ENCODE results near the gene TRIM44. TPM values are rescaled to one million over a fixed set of nuclear protein-coding genes. Genes with fewer than 3 reads are reported as not detected.

TRIM44 gene
- total RNA-seq, 2 experiments from 2014 or later, result 37.4 to 40.1 TPM

DNA sequence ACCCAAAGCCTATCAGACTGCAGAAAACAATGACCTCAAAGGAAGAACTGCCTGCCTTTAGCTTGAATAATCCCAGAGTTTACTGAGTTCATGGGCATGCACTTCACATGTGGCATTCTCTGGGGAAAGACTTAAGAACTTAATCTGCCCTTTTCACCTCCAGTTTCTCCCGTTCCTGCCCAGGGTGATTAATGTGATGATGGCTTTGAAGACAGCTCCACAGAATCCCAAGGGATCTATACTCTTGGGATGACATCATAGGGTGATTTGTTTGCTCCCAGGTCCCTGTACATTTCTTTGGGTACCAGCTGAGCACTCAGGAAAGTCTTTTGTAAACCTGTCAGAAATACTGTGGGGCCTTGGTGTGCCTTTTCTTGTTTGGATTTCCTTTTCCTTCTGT lies 30.3 kb upstream of the TRIM44 start:
- CTCF ChIA-PET, result no interaction called here

GRCh38 chr11:35633827-35634423 lies 28.6 kb upstream of the TRIM44 start:
- DNase-seq, result no peak
- no peak overlapping the region for H3K4me3 Mint-ChIP-seq
- peaks cover 38% of the 10 kb centered on the region for H3K27me3 Mint-ChIP-seq
- POLR2A ChIA-PET, result no interaction called here
- ATAC-seq, result no peak
- H3K27ac Mint-ChIP-seq, result no peak overlapping the region
- intact Hi-C loops (cut with micrococcal nuclease), result no loop called here
- H3K36me3 Mint-ChIP-seq (ENCODE audit: low read depth), result no peaks in the 10 kb centered on the region
- no peaks in the 10 kb centered on the region for H3K4me1 Mint-ChIP-seq (ENCODE audit: low read depth)
- CTCF ChIA-PET, result no interaction called here
- no peaks in the 10 kb centered on the region for H3K9me3 Mint-ChIP-seq
- TF ChIP-seq, protein P1, sequence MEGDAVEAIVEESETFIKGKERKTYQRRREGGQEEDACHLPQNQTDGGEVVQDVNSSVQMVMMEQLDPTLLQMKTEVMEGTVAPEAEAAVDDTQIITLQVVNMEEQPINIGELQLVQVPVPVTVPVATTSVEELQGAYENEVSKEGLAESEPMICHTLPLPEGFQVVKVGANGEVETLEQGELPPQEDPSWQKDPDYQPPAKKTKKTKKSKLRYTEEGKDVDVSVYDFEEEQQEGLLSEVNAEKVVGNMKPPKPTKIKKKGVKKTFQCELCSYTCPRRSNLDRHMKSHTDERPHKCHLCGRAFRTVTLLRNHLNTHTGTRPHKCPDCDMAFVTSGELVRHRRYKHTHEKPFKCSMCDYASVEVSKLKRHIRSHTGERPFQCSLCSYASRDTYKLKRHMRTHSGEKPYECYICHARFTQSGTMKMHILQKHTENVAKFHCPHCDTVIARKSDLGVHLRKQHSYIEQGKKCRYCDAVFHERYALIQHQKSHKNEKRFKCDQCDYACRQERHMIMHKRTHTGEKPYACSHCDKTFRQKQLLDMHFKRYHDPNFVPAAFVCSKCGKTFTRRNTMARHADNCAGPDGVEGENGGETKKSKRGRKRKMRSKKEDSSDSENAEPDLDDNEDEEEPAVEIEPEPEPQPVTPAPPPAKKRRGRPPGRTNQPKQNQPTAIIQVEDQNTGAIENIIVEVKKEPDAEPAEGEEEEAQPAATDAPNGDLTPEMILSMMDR (IDR thresholded peaks at IDR 0.05), result no peak

More for the DNA sequence above, 30.3 kb upstream of the TRIM44 start:
- ATAC-seq (no peak), DNase-seq (no peak)
- TF ChIP-seq, protein P1 (IDR thresholded peaks at IDR 0.05), result no peak
- POLR2A ChIA-PET, result no interaction called here
- Mint-ChIP-seq H3K9me3 (no peaks in the 10 kb centered on the region), H3K36me3 (ENCODE audit: low read depth) (no peaks in the 10 kb centered on the region), H3K27ac (no peak overlapping the region), H3K4me3 (no peak overlapping the region), H3K4me1 (ENCODE audit: low read depth) (no peaks in the 10 kb centered on the region), H3K27me3 (peaks cover 39% of the 10 kb centered on the region)
- intact Hi-C loops (cut with micrococcal nuclease), result no loop called here

- Mint-ChIP-seq H3K4me1 (ENCODE audit: low read depth) (no peaks in the 10 kb centered on the region), H3K36me3 (ENCODE audit: low read depth) (no peaks in the 10 kb centered on the region), H3K27ac (no peak overlapping the region), H3K9me3 (no peaks in the 10 kb centered on the region), H3K27me3 (peaks cover 33% of the 10 kb centered on the region), H3K4me3 (no peak overlapping the region)
- no peak for ATAC-seq
- intact Hi-C loops (cut with micrococcal nuclease), result no loop called here
- DNase-seq, result no peak
- CTCF ChIA-PET, result no interaction called here
- TF ChIP-seq, protein P1 (IDR thresholded peaks at IDR 0.05), result no peak
- POLR2A ChIA-PET, result no interaction called here
These were observed 26.6 kb upstream of the TRIM44 start for GRCh38 chr11:35635933-35636332.

DNA sequence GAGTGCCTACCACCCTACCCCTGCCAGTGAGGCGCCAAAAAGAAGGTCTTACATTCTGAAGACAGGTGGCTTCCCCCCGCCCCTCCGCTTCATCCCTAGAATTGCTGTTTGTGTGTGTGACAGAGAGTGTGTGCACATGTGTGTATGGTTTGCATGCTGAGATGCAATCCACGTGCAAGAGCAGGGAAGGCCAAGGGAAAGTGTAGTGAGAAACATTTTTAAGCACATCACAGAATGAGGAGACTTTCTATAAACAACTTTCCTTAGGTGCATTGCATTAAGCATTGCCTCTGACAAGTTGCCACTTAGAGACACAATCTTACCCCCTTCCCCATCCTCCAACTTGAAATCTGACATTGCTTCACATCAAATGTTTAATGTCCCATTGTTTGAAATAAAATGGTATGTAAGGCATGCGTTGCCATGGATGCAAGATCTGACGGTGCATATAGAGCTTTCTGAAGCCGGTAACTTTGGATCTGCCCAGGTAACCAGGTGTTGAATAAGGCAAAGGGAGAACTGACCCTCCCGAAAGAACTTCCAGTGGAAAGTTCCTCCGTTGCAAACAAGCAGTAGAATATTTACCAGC lies 22.9 kb upstream of the TRIM44 start:
- peaks cover 22% of the 10 kb centered on the region for H3K27me3 Mint-ChIP-seq
- ATAC-seq (no peak), DNase-seq (no peak)
- intact Hi-C loops (cut with micrococcal nuclease), result no loop called here
- CTCF ChIA-PET, result interaction anchor here (1.0 kb wide), 1 partner anchor 182 kb away, joined by 3 read pairs; no protein-coding TSS in a partner anchor
- no peak overlapping the region for H3K27ac Mint-ChIP-seq
- no peaks in the 10 kb centered on the region for H3K4me1 Mint-ChIP-seq (ENCODE audit: low read depth)
- H3K9me3 Mint-ChIP-seq, result no peaks in the 10 kb centered on the region
- TF ChIP-seq, protein P1 (IDR thresholded peaks at IDR 0.05), result no peak
- no peak overlapping the region for H3K4me3 Mint-ChIP-seq
- POLR2A ChIA-PET, result no interaction called here
- no peaks in the 10 kb centered on the region for H3K36me3 Mint-ChIP-seq (ENCODE audit: low read depth)

- Mint-ChIP-seq H3K4me3 (no peak overlapping the region), H3K36me3 (ENCODE audit: low read depth) (no peaks in the 10 kb centered on the region), H3K9me3 (no peaks in the 10 kb centered on the region), H3K4me1 (ENCODE audit: low read depth) (no peaks in the 10 kb centered on the region), H3K27me3 (peaks cover 14% of the 10 kb centered on the region), H3K27ac (no peak overlapping the region)
- ATAC-seq (no peak), DNase-seq (no peak)
- TF ChIP-seq, protein P1 (IDR thresholded peaks at IDR 0.05), result no peak
- intact Hi-C loops (cut with micrococcal nuclease), result no loop called here
- POLR2A ChIA-PET, result no interaction called here
- CTCF ChIA-PET, result no interaction called here
These were observed 21.2 kb upstream of the TRIM44 start for GRCh38 chr11:35641171-35641897.

Data from activated CD8-positive, alpha-beta T cell treated with anti-CD3 and anti-CD28 coated beads for 36 hours (primary cell).